Astrocyte (in vitro differentiated cells and primary cell): Measurements from ENCODE around the gene NDUFC1.

Source experiments
- EZH2 ChIP-seq: IDR thresholded peaks from 2 replicates; pipeline ENCODE4 v1.6.1; 2012; ENCODE audit warnings: mild to moderate bottlenecking, low read length, inconsistent platforms; ENCODE audit not compliant: insufficient read depth
- TF ChIP-seq, protein P1 (sequence below): IDR thresholded peaks from 2 replicates; pipeline ENCODE4 v1.5.1; 2011; ENCODE audit warnings: low read depth, mild to moderate bottlenecking, inconsistent platforms, low read length, moderate library complexity; ENCODE audit not compliant: insufficient read depth

DNA sequence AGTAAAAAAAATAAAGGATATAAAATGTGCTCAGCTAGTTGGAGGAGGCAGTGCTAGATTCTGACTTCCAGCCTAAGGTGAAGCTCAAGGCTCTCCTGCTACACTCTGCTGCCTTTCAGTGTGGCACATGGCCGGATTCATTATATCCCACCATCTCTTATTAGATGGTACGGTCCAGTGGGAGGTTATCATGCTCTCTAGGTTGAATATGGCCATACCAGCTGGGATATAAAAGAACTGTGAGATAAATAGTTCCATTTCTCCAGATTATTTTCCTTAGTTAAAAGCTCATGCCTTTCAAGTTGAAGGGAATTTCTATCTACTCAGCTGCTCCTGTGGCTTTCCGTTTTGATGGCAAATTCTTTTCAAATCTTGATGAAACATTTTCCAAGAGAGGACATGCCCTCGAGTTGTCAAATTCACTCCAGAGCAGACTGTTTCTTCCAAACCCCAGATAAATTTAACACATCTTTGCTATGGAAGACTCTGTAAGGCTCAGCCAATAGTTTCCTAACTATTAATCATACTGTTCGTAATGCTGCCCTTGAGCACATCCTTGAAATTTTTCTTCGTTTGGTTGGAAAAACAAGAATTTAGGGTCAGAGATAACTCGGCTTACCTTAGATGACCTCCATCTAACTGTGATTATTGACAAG, 20.1 kb downstream of the NDUFC1 start:
- TF ChIP-seq EZH2, result no peak
- TF ChIP-seq, protein P1, sequence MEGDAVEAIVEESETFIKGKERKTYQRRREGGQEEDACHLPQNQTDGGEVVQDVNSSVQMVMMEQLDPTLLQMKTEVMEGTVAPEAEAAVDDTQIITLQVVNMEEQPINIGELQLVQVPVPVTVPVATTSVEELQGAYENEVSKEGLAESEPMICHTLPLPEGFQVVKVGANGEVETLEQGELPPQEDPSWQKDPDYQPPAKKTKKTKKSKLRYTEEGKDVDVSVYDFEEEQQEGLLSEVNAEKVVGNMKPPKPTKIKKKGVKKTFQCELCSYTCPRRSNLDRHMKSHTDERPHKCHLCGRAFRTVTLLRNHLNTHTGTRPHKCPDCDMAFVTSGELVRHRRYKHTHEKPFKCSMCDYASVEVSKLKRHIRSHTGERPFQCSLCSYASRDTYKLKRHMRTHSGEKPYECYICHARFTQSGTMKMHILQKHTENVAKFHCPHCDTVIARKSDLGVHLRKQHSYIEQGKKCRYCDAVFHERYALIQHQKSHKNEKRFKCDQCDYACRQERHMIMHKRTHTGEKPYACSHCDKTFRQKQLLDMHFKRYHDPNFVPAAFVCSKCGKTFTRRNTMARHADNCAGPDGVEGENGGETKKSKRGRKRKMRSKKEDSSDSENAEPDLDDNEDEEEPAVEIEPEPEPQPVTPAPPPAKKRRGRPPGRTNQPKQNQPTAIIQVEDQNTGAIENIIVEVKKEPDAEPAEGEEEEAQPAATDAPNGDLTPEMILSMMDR, result no peak
